CD4-positive, alpha-beta T cell treated with Interferon gamma for 1 hour (primary cell): ENCODE data around the gene ST8SIA4.
"Not testable (repeated sequence)": the region's sequence is repeated elsewhere in the genome, so short reads cannot be mapped to it uniquely, and the experiment has no call there.

ENCODE experiments used
- DNase-seq: peaks from one replicate; pipeline ENCODE4 v3.0.0-alpha.2; 2020

The ST8SIA4 gene

DNA sequence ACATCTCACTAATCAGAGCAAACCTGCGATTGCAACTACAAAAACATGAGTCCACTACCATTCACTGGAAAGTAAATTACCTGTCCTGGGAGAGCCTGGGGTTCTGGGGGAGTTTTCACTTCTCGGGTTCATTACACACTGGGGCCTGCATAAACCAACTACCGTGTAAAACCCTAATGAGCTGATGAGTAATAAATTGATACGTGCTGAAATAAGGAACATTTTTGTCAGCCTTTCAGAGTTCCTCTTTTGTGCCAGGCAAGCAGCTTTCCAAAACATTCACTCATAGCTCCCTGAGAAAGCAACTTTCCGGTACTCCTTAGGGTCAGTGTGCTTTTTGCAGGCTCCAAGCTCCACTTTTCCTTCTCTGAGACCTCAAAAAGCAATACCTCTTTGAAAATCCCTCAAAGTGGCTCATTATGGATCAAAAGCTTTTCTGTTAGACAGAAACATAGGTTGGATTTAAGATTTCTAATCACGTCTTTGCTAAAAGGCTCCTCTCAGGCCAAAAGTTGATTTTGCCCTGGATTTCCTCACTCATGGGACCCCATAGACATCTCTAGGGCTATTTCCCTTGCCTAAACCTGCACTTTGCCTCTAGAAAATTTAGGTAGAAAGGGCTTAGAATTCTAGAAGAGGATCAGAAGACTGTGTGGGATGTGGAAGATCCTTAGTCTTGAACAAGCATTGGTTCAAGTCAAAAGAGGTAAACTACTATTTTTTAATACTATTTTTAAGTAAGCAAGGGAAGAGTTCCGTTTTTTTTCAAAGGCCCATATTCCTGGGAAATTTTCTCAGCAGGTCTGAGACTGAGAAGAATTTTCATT lies 74.8 kb downstream of the ST8SIA4 start:
- no peak for DNase-seq

DNA sequence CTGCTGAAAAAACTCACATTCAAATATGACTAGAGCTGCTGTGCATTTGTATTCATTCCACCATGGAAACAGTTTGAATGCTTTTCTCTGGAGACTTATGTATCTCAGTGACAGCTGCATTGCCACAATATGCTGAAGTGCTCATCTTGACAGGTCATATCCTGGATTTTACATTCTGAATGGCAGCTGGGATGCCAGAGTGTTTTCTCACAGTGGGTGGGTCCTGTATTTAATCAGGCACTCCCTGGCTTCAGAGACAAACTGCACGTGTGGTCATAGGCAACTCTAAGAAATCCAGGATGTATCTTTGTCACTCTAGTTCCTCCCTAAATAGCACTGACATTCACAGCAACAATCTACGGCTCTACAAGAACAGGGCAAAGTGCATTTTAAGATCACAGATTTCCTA lies 75.6 kb downstream of the ST8SIA4 start:
- DNase-seq, result no peak

DNA sequence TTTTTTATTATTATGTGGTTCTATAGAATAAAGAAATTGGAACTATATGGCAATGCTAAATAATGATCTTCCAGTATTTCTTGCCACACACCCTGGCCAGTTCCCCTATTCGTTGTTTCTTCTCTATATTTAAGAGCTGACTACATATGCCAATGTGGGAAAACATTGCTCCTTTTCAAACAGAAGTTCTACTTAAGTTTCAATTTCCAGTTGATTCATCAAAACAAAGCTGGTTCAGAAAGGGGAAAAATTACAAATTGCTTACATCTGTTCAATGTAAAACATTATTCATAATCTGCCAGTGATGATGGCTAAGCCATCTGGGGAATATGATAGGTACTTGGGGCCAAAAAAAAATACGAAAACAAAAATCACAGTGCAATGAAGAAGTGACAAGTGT lies 76.9 kb downstream of the ST8SIA4 start:
- DNase-seq, result no peak

DNA sequence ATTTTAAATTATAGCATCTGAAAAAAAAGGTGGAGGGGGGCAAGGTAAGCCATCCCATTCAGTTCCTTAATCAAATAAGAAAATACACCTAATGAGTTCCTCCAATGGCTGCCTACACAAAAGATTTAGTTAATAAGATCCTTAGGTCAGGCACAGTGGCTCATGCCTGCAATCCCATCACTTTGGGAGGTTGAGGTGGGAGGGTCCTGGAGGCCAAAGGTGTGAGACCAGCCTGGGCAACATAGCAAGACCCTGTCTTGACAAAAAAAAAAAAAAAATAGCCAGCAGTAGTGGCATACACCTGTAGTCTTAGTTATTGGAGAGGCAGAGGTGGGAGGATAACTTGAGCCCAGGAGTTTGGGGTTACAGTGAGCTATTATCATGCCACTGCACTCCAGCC lies 78.4 kb downstream of the ST8SIA4 start:
- no peak for DNase-seq

DNA sequence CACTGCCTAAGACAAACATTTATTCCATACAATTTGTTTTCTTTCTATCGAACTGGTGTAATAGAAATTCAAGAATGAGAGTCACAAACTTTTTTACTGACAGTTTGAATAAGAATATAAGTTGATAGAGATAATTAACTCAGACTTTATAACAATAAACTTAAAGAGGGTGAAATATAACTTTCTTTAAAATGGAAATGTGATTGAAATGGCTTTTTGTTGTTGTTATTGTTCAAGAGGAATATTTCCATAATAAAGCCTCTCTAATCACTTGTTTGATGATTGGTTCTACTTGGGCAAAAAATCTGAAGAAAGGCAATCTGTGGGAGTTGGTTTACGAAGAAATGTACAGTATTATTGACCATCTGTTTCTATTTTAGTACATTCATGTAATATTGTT lies 79.3 kb downstream of the ST8SIA4 start:
- DNase-seq, result no peak

DNA sequence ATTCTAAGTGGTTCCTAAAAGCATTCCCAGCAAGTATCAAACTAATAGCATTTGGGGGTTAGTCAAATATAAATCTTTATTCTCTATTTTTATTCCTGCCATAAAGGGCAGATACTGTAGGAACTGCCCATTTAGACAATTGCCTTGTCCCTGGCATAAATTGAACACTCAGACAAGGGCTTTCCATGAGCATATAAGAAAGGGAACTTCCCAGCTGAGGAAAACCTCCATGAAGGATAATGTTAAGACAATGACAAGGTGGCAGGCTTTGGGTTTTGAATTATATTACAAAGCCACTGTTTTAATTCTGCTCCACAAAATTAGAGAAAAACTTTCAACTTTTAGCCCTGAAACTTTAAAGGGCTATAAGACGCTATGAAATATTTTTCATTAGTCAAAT lies 81.3 kb downstream of the ST8SIA4 start:
- no peak for DNase-seq

DNA sequence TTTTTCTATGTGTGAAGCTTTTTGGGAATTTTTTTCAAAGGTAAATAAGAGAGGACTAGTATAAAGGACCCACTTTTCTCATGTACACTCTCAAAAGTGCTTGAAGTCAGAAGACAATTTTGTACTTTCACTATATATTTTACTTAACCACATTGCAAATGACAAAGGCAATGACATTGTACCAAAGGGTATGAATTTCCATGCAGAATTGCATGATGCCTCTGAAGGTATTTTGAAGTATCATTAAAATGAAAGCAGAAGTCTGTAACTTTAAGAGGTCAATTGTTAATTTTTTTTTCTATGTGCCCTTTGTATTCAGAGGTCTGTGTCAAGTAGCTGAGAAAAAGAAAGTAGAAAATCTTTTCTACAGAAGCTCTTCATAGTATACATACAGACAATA lies 84.7 kb downstream of the ST8SIA4 start:
- DNase-seq, result no peak

DNA sequence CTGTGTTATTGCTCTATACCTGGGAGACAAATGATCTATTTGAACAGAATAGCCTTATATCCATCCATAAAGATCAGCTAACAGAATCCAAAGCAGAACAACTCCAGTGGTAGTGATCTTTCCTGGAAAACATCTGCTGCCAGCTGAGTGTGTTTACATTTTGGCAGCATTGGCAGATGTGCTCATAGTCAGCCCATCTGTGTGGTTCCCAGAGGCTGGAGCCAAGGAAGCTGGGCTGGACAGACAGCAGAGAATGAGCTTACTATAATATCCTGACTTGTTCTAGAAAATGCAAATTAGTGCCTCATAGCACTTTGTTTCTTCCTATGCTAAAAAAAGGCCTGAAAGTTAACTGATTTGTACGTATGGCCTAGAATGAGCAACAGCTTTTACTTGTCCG lies 99.7 kb downstream of the ST8SIA4 start:
- DNase-seq, result no peak

DNA sequence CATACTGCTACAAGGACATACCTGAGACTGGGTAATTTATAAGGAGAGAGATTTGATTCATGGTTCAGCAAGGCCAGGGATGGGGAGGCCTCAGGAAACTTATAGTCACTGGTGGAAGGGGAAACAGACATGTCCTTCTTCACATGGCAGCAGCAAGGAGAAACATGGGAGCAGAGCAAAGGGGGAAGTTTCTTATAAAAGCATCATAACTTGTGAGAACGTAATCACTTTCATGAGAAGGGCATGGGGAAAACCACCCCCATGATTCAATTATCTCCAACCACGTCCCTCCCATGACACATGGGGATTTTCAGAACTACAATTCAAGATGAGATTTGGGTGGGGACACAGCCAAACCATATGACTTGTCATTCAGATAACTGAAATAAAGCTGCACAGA lies 100.9 kb downstream of the ST8SIA4 start:
- no peak for DNase-seq

DNA sequence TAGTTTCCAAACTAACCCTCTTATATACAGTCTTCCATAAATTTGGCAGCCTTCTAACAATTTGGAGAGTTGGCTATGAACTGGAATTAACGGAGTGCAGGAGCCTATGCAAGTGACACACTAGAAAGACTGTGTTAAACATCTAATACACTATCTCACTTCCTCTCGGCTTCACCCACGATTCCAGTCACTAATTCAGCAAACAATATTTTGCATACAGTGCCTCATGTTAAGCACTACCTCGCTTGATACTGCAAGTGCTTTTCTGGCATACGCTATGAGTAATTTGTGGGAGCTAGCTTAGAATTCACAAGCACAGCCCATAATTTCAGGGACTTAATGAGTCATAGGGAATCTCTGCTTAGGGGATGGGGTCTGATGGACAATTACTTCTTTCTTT lies 102.5 kb downstream of the ST8SIA4 start:
- no peak for DNase-seq

DNA sequence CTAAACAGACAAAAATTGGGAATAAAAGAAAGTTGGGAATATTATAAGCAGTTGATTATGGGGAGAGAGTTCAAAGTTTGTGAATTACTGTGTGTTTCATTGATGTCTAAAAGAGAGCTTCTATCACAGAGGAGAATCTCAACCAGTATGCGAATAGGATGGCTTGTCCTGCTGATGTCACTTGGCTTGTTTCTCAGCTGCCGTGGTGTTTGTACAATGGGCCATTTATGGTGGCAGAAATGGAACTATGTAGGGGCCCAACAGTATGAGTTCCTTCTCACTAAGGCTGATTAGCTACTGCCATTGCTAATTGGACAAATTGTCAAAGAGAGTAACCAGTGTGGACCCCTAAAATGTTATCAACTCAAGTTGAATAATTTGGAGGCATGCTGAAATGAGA lies 103.9 kb downstream of the ST8SIA4 start:
- no peak for DNase-seq

DNA sequence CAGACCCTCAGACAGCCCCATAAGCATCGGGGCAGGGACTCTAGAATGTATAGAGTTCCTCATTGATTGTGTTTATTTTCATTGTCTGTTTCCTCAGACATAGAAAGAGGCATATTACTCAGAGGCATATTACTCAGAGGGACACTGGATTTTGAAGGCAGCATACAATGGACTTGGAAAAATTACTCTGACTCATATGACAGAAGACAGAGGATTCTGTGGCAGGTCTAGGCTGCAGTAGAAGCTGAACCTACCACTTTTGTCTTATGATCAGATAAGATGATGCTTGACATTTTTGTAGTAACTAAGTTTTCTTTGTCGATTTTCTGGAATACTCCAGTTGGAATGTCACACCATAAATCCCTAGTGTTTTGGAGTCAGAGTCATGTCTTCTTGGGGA lies 105.2 kb downstream of the ST8SIA4 start:
- no peak for DNase-seq

DNA sequence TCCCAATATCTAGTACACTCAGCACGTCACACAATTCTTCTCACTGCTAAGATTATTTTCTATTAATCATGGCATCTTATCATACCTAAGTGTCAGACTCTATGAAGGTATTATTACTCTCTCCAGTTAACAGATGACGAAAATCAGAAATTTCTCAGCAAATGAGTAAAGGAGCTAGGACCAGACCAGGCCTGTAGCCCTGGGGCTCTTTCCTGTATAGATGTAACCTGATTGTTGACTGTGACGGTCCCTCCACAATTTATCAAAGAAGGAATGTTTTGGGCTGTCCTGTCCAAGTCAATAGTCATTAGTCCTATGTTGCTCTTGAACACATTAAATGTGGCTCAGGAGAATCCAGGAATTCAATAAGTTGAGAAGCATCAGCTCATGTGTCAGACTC lies 106.2 kb downstream of the ST8SIA4 start:
- DNase-seq, result no peak

DNA sequence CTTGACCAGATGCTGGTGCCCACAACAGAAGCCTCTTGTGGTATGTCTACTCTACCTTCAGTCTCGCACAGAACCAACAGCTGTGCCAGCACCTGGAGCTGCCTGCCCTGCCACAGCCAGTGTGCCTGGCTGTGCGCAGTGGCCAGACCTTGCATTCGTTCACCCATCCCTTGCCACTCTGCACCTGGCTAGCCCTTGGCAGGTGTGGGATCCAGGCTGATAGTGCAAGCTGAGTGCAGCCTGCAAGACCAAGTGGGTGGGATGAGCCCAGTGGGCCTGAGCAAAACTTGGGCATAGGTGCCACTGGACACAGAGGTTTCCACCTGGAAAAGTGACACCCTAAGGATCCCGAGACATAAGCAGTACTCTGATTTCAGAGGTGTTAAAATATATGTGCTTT lies 108.2 kb downstream of the ST8SIA4 start:
- no peak for DNase-seq

DNA sequence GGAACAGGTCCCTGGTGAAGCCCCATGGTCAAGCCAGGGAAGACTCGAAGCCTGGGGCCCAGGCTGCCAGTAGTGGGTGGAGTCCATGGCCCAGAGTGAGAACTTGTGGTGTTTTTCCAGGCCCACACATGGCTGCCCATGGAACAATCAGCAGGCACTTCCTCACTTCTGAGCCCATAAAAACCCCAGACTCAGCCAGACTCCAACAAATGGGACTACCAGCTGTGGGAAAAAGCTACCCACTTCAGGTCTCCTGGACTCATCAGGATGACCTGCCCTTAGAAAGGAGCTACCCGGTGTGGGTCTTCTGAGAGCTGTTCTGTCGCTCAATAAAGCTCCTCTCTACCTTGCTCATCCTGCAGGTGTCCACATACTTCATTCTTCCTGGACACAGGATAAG lies 108.9 kb downstream of the ST8SIA4 start:
- DNase-seq, result no peak

DNA sequence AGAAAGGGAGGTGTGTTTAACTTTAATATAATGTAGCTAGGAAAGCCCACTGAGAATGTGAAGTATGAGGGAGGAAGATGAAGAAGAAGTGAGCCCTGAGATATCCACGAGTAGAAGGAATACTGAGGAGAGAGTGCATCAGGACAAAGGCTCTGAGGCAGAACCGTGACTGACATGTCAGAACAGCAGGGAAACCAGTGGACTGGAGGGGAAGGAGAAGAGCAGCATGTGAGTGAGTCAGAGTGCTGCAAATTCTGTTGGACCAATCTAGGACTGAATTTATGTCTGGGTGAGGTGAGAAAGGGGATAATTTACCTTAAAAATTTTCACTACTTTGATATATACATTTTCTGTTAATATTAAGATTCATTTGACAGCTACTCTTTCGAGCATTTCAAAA lies 110.3 kb downstream of the ST8SIA4 start:
- no peak for DNase-seq

DNA sequence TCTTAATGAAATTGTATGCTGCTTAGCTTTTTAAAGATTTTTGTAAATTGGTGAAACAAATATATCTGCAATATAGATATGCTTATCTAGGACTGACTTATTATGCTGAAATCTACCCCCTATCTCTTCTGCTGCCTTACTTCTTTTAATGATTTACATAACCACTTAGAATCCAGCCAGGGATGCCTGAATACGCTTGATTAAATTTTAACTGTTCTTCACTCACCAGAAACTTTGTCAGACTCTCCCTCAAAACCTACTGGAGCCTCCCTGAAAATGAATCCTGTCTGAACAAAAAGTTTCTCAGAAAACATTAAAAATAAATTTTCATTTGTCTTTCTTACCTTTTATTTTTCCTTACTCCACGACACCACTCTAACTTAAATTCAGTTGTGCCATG lies 111.7 kb downstream of the ST8SIA4 start:
- no peak for DNase-seq

DNA sequence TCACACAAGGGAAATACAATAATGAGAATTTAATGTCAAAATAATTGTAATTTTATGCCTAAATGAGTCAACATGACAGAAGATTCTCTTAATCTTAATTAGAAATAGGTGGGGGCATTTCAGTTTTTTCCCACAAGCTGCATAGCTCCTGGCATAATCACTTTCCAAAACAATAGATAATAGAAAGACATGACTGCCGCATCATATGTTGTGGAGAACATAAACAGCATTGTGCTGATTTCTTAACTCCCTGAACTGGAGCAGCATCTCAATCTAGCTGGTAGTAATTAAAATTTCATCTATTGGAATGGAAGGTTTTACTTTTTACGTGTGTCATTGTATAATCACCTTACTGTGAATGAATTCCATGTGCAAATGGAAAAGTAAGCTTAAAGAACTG lies 112.1 kb downstream of the ST8SIA4 start:
- no peak for DNase-seq

DNA sequence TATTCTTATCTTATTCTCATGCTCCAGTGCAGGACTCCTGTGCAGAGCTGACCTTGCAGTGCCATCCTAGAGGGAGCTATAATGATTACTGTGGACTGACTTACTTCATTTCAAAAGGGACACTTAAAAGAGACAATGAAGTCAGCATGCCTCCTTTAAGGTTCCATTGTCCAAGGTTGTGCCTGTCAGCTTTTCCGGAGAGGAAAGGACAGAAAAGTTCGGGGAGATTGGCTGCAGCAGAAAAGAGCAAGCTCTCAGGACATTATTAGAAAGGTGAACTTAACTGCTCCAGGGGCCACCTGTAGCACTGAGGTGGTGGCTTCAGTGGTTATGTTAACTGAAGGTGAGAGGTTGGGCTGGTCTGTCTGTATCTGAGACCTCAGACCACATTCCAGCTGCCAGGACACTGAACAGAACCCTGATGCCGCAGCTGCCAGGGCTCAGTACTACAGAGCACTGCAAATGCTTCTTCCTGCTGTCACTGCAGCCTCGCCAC lies 112.9 kb downstream of the ST8SIA4 start:
- DNase-seq, result no peak

DNA sequence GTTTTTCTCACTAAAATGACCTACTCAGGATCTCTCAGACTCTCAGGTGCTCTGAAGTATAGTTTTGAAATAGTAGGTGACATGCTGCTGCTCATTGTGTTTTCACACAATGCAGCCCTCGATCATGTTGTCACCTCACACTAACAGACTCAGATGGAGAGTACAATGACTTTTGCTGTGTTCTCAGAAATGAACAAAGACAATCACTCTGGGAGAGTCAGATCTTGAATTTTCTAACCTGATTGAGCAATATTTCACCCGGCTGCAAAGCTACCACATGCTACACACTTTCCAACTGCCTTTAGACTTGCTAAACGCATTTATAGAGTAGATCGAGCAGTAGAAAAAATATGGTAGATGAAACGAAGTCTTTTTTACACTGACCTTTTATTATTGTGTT lies 113.4 kb downstream of the ST8SIA4 start:
- DNase-seq, result no peak

DNA sequence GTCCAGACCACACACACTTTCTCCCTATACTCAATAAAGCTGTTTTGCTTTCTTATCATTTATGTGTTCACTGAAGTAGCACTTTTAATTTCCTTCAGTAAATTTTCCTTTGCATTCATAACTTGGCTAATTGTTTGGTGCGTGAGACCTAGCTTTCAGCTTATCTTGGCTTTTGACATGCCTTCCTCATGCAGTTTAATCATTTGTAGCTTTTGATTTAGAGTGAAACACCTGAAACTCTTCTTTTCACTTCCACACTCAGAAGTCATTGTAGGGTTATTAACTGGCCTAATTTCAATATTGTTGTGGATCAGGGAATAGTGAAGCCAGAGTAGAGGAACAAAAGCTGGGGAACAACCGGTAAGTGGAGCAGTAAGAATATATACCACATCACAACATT lies 114.7 kb downstream of the ST8SIA4 start:
- no peak for DNase-seq

DNA sequence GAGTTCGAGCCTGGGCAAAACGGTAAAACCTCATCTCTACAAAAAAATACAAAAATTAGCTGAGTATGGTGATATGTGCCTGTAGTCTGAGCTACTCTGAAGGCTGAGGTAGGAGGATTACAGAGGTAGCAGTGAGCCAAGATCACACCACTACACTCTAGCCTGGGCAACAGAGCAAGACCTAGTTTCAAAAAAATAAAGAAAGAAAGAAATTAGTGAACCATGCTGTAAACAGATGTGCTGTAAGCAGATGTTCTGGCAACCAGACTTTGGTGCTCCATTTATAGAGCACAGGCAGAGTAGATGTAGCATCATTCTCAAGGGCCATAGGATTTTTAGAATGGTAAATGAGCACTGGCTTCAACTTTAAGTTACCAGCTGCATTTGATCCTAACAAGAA lies 115.4 kb downstream of the ST8SIA4 start:
- no peak for DNase-seq

DNA sequence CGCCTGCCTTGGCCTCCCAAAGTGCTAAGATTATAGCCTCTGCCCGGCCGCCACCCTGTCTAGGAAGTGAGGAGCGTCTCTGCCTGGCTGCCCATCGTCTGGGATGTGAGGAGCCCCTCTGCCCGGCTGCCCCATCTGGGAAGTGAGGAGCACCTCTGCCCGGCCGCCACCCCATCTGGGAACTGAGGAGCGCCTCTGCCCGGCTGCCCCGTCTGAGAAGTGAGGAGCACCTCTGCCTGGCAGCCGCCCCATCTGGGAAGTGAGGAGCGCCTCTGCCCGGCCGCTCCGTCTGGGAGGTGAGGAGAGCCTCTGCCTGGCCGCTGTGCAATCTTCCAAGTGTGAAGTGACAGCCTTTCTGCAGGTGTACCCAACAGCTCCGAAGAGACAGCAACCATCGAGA lies 117.5 kb downstream of the ST8SIA4 start:
- DNase-seq, result not testable (repeated sequence)

DNA sequence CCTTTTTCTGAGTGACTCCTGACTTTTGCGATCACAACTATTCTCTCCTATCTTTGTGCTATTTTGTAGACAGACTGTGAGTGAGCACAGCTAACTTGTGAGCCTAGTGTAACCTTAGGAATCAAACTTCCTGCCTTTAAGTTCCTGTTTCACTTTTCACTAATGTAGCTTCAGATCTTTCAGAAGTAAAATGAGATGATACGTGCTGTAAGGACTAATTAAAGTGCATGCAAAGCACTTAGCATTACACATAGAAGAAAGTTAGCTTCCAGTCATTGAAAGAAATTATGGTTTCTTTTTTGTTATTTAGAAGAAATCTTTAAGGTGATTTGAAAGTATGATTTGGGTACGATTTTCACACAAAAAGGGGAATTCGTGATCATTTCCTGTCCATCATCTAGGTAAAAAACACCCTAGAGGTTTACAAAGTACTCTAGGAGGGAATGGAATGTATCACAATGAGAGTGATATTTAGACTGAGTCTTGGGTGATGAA lies 122.7 kb downstream of the ST8SIA4 start:
- DNase-seq, result no peak
